ENCODE results near the gene KCTD16.

- TF ChIP-seq SIN3A (IDR thresholded peaks at IDR 0.05; ENCODE audit: borderline replicate concordance, insufficient read depth, low read depth, low read length) (no peak), CTCF (IDR thresholded peaks at IDR 0.05) (no peak), POLR2AphosphoS5 (IDR thresholded peaks at IDR 0.05; ENCODE audit: low read depth, low read length) (no peak)
Measured at GRCh38 chr5:144403058-144403457, 232.4 kb downstream of the KCTD16 start.

Data from Panc1 (cell line).